Ovary (tissue), 3 donors: Measurements from ENCODE around the gene VAPA.

Source experiments
- POLR2A ChIP-seq: fragments of 450-650 bp; IDR thresholded peaks from one replicate; pipeline ENCODE4 v1.6.1; 2017; ENCODE audit warnings: antibody characterized with exemption, mild to moderate bottlenecking, moderate library complexity
- TF ChIP-seq, protein P1 (sequence below), 3 donors: fragments of 450-650 bp in 2 of 3; fragments of 200-600 bp in 1 of 3; IDR thresholded peaks; one replicate each; pipeline versions ENCODE4 v1.5.1 to v1.8.0; 2016 to 2022; ENCODE audit warnings: antibody characterized with exemption in 3 of 3, mild to moderate bottlenecking in 1 of 3
- donor health status: DM: no; HTN: no; CAD: no.

DNA sequence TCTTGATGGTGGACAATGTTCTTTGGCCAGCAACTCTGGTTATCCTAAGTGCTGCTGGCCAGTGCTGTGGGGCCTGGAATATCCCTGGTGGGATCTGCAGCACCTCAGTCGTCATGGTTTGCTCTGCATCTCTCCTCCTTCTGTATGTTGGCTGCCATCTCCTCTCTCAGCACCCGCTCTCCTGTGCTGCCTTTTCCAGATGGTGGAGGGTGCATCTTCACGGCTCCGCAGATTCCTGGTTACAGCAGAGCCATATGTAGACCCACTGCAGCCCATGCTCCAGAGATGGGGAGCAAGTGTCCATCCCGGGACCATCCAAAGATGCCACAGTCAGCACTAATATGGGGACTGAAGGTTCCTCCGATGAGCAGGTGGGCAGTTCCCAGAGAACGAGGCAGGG, 90.0 kb downstream of the VAPA start:
- TF ChIP-seq, protein P1, sequence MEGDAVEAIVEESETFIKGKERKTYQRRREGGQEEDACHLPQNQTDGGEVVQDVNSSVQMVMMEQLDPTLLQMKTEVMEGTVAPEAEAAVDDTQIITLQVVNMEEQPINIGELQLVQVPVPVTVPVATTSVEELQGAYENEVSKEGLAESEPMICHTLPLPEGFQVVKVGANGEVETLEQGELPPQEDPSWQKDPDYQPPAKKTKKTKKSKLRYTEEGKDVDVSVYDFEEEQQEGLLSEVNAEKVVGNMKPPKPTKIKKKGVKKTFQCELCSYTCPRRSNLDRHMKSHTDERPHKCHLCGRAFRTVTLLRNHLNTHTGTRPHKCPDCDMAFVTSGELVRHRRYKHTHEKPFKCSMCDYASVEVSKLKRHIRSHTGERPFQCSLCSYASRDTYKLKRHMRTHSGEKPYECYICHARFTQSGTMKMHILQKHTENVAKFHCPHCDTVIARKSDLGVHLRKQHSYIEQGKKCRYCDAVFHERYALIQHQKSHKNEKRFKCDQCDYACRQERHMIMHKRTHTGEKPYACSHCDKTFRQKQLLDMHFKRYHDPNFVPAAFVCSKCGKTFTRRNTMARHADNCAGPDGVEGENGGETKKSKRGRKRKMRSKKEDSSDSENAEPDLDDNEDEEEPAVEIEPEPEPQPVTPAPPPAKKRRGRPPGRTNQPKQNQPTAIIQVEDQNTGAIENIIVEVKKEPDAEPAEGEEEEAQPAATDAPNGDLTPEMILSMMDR (IDR thresholded peaks at IDR 0.05): no peak
- TF ChIP-seq POLR2A: no peak
